Activated CD4-positive, CD25-positive, alpha-beta regulatory T cell treated with anti-CD3 and anti-CD28 coated beads, Interleukin-2, amount 50 U/mL, for 16 hours (primary cell): Measurements from ENCODE around the gene ZNF639.
"Not testable (repeated sequence)": the region's sequence is repeated elsewhere in the genome, so short reads cannot be mapped to it uniquely, and the experiment has no call there.

Experiments
- DNase-seq: peaks from one replicate; pipeline ENCODE4 v3.0.0-alpha.2; 2020; ENCODE audit warnings: low read depth, low spot score

ZNF639 gene, protein sequence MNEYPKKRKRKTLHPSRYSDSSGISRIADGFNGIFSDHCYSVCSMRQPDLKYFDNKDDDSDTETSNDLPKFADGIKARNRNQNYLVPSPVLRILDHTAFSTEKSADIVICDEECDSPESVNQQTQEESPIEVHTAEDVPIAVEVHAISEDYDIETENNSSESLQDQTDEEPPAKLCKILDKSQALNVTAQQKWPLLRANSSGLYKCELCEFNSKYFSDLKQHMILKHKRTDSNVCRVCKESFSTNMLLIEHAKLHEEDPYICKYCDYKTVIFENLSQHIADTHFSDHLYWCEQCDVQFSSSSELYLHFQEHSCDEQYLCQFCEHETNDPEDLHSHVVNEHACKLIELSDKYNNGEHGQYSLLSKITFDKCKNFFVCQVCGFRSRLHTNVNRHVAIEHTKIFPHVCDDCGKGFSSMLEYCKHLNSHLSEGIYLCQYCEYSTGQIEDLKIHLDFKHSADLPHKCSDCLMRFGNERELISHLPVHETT

DNA sequence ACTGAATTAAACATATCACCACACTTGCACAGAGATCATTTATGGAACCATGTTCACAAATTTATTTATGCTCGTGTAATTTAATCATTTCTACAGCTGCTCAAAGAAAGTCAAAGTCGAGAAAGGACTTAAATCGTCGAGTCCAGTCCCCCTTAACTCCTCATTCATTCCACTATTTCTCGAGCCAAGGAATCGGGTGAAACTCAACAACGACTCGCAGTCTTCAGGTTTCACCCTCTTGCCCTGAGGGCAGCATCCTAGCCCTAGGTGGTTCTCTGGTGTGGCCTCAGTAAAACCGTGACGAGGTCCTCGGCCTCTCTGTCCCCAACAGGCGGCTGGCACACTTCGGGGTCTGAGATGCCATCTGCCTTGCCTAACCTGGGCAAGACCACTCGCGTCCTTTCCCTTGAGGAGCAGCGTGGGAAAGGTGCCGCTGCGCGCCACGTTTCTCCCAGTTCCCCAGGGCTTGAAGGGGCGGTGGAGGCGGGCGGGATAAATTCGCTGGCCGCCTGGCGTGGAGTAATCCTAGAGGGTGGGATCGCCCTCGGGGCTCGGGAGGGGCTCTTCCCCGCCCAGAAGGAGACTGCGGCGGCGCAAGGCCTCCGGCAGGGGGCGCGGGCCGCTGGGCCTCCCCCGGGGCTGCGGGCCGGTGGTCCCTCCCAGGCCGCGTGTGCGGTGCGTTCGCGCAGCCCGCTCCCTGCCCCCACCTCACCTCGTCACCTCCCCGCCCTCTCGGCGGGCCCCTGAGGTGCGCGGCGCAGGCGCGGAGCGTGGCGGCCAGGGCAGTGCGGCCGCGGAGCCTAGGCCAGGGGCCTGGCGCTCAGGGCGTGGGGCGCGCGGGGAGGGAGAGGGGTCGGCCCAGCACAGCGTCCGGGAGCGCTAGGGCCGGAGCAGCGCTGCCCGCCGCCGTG lies at the start of gene ZNF639:
TSS of gene ZNF639 (plus strand) at position 746 of the 911 bp plus-strand sequence. CDS start 5,263 bp downstream, outside the sequence.
- DNase-seq, result peak; percentile 70

DNA sequence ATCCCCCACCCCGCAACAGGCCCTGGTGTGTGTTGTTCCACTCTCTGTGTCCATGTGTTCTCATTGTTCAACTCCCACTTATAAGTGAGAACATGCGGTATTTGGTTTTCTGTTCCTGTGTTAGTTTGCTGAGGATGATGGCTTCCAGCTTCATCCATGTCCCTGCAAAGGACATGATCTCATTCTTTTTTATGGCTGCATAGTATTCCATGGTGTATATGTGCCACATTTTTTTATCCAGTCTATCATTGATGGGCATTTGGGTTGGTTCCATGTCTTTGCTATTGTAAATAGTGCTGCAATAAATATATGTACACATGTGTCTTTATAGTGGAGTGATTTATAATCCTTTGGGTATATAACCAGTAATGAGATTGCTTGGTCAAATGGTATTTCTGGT lies 48.4 kb upstream of the ZNF639 start:
- not testable (repeated sequence) for DNase-seq

DNA sequence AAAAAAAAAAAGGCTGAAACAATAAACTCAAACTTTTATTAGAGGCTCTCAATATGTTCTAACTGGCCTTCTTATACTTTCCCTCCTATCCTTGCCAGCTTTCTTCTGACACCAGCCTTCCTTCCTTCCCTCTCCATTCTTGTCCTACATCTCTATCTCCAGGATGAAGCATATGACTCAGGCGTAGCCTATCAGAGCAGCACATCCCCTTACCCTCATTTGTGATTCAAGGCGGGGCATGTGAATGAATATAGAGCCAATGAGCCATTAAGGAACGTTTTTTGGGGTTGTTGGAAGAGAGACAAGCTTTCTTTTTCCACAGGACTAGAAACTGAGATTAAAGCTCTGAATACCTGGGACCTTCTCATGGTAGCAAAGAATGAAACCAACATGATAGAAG lies 46.8 kb upstream of the ZNF639 start:
- DNase-seq, result no peak

DNA sequence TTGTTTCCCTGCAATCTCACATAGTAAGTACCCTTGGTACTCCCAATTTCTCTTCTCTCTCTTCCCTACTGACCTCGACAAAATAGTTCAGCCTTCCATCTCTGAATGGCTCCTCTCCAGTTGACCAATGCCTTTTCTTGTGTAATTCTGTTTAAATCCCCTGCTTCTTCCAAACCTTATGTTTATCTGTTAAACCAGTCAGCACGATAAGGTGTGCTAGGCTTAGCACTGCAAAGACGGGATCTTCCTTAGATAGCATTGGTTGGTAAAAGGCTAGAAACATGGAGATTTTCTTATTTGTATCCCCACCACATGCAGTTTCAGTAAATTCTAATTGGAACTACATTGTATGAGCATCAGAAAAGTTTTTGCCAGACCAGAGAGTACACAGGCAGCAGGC lies 46.1 kb upstream of the ZNF639 start:
- no peak for DNase-seq

DNA sequence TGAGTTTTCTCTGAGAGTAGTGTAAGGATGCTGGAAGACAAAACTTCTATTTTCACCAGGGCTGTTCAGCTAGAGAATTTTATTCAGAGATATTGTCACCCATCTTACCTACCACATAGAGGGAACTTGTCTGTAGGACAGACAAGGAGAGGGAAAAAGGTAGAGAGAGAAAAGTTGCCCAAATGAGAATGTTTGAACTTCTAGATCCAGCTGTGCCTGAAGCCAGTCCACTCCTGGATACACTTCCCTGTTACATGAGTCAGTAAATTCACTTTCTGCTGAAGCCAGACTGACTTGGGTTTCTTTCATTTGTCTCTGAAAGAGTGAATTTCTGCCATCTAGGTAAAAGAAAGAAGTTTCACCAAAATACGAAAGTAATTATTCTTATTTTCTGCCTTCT lies 44.7 kb upstream of the ZNF639 start:
- DNase-seq, result no peak

DNA sequence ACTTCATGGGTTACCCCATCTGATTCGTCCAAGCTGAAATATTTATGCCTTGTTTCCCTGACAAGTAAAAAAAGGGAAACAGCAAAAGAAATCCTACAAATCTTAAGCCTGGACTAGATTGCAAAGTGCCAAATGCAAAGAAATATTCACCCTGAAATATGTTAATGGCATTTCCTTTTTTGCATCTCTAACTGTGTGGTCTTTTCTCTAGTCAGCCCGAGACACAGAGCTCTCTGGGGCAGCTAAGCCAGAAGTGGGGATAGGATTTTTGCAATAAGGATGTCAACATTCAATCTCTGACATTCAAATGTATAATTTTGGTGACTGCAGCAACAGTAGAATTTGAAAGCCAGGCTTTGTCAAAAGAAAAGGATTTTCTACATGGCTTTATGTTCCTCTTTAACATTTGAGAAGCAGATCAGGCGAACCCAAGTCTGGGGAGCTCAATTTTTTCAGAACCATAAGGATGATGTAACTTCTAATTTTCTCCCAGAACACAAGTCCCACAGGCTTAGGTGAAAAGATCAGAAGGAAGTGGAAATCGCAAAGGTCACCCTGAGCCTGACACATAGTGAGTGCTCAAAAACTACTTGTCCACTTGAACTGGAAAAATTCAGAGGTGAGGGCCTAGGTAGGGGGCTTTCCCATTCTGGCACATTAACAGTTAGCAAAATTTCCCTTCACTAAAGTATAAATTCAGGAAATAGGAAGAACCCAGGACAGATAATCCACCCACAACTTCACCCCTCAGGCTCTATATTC lies 43.7 kb upstream of the ZNF639 start:
- DNase-seq, result no peak

DNA sequence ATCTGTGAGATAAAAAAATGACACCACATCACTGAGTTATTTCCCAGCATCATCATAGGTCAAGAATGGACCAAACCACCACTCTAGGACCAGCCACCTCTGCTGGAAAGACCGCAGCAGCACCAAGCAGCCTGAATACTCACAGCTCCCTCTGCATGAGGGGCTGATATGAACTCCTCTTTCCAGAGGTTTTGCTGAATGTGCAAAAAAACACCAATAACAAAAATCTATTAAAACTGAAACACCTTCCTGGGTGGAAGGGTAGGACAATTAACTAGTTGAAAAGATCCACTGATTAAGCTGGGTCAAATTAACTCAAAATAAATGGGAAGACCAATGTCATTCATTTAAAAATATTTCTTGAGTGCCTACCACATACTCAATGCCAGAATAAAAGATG lies 43.0 kb upstream of the ZNF639 start:
- DNase-seq, result no peak

DNA sequence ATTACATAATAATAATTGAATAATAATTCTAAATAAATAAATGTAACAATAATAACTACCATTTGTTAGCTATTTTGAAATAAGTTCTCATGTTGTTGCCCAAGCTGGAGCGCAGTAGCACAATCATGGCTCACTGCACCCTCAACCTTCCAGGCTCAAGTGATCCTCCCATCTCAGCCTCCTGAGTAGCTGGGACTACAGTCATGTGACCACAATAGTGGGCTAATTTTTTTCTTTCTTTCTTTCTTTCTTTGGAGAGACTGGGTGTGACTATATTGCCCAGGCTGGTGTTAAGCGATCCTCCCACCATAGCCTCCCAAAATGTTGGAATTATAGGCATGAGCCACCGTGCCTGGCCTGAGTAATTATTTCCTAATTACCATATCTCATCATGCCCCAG lies 41.0 kb upstream of the ZNF639 start:
- no peak for DNase-seq

DNA sequence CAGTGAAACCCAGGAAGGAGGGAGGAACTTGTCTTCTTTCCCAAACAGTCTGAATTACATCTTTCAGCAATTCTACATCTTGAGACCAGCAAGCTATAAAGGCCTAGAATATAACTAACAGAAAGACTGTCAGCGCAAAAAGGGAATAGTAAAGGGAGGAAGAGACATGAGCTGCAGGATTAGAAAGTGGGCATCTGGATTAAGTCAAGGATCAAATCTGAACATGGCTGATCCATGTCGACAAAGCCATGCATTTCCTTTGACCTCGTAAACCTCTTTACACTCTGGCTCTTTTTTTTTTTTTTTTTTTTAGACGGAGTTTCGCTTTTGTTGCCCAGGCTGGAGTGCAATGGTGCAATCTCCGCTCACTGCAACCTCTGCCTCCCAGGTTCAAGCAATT lies 36.5 kb upstream of the ZNF639 start:
- no peak for DNase-seq

DNA sequence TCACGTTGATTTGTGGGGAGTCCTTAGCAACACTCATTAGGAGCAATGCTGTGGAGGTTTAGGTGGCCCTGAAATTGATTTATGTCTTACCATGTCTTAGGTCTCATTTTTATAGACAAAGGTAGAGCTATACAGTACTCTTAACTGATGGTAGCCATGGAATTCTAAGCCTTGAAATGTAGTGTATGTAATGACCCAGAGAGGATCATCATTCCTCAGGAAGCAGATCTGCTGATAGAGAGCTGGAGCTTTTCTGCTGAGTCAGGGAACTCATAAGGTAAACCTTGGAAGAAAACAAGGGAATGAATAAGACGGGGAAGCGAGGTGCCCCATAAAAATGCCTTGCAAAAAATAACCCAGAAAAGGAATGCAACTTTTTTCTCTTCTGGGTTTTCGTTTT lies 34.0 kb upstream of the ZNF639 start:
- no peak for DNase-seq

DNA sequence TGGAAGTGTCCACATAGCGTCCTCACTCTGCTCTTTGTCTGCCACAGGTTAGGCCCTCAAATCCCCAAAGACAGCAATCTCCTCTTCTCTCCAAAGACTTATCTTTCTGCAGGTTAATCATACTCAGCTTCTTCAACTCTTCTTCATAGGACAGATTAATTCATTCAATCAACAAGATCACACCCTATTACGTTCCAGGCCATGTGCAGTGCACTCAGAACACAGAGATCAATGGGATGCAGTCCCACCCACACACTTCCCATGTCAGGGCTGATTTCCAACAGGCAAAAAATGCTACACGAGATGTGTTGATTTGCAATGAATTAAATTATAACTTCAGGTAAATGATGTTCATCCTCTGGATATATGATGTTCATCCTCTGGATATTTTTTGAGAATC lies 33.5 kb upstream of the ZNF639 start:
- no peak for DNase-seq

DNA sequence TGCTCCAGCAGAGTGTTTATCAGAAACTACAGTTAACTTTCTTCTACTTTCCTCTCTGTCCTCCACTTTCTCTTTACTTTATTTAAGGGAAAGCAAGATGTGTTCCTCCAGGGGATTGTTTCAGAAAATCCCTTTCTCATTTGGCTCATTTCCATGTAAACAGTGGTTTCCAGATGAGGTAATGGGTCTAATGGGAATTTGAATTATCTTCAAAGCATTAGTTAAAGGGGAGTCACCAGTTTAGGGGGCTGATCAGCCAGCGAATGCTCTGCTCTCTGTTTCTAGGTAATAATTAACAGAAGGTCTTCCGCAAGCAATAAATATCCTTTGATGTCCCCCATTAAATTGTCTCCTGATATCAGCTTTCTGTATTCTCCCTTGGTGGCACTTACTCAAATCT lies 30.4 kb upstream of the ZNF639 start:
- no peak for DNase-seq

DNA sequence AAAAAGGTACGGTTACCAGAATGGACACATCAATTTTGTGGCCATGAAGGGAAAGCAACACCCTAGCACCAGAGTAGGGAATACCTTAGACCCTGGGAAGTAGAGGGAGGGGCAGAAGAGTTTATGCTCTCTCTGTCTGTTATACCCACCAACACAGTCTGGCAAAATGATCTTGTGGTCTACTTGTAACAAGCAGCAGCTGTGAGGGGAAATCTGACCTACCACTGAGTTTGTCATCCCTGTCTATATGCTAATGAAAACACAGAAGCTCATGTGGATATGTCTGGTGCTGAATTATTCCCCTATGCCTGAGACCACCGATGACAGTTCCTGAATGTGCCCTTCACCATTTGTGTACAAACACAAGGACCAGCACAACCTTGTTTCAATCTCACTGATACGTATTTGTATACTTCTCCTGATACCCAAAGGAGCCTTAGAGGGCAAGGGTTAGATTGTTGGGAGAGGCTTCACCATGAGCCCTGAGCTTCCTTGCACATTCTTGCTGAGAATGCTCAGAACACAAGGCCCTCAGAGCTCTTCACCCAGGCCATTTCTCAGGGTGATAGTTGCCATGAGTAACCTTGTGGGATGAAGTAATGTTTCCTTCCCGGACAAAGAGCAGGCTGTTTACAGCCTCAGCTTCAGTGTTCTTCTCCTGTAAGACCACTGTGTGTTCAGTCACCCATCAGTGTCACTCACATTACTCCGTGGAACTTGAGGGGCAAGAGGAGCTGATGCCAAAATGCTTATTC lies 24.7 kb upstream of the ZNF639 start:
- DNase-seq, result no peak

DNA sequence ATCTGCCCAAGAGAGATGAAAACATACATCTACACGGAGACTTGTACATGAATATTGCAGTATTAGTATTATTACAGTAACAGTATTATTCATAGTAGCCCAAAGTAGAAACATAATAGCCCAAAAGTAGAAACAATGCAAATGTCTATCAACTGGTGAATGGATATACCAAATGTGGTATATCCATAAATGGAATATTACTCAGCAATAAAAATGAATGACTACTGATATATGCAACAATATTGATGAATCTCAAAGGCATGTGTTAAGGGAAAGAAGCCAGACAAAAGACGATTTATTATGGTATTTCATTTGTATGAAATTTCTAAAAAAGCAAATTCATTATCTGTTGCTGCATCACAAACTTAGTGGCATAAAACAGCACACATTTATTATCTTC lies 23.5 kb upstream of the ZNF639 start:
- DNase-seq, result no peak

DNA sequence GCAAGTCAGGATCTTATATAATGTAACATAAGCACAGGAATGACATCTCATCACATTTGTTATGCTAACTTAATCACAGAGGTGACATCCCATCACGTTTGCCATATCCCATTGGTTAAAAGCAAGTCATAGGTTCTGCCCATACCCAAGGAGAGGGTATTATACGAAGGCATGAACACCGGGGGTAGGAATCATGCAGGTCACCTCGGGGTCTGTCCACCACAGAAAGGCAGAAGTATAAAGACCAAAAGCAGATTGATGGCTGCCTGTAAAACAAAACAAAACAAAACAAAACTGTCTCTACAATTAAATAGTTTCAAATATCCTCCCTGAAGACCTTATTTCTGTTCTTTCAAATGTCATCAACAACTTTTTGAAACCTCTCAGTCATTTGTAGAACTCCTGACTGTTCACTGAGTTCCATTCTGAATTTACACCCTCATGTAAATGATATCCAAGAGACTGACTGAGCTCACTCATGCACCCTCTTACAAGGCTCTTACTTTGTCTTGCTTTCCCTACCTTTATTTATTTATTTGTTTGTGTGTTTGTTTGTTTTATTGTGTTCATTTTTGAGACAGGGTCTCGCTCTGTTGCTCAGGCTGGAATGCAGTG lies 22.7 kb upstream of the ZNF639 start:
- no peak for DNase-seq

DNA sequence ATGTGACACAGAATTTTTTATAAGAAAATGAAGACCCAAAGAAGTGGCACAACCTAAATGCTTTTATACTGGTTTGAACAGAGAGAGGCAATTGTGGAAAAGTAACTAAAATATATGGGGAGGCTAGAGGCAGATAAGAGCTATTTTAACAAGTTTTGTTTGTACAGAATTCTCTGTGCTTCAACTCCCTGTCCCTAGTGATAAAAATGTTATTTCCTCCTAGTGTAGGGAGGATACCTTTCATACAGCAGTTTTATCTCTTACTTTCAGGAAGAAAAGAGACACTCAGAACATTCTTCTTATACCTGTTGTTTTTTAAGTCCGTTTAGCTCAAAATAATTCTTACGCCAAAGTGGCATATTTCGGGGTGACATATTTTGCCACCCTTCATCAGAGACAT lies 21.2 kb upstream of the ZNF639 start:
- no peak for DNase-seq

DNA sequence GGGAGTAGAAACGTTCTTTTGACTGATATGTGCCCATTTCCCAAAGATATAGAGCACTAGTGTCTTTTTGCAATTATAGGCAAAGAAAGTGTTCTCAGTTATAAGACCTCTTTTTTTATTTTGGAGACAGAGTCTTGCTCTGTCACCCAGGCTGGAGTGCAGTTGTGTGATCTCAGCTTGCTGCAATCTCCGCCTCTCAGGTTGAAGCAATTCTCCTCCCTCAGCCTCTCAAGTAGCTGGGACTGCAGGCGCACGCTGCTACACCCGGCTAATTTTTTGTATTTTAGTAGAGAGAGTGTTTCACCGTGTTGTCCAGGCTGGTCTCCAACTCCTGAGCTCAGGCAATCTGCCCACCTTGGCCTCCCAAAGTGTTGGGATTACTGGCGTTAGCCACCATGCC lies 20.7 kb upstream of the ZNF639 start:
- no peak for DNase-seq

DNA sequence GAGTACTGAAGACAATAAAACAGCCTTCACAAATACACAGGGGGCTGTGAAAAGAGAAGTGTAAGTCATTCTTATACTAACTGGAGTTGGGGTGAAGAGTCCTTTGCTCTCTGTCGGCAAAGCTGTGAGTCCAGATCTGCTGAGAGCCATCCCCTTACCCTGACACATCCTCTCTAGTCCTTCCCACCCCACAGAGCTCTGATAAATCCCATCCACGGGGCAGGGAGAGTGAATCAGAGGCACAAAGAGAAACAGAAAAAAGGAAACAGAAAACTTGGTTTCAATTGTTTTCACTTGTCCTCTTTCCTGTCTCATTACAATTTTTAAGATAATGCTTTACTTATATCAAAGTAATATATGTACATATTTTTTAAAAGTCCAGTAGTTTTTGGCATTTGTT lies 18.2 kb upstream of the ZNF639 start:
- DNase-seq, result no peak

DNA sequence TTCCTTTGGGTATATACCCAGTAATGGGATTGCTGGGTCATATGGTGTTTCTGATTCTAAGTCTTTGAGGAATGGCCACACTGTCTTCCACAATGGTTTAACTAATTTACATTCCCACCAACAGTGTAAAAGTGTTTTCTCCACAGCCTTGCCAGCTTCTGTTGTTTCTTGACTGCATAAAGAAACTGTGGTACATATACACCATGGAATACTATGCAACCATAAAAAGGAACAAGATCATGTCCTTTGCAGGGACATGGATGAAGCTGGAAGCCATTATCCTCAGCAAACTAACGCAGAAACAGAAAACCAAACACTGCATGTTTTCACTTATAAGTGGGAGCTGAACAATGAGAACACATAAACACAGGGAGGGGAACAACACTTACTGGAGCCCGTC lies 15.5 kb upstream of the ZNF639 start:
- DNase-seq, result not testable (repeated sequence)

DNA sequence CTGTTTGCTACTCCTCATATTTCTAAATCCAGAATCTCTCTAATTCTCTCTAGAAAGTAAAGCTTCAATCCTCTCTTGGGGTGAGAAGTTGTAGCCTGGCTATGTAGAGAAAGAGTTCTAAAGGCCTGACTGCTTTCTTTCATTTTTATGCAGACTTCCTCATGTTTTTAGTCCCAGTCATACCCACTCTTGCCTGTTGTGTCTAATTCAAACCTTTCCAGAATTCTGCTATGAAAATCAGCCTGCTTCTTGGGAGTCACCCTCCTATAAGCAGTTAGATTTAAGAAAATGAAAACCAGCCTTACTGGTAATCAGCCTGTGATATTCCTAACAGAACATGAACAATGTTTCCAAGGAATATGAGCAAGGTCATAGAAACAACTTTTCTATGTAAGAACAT lies 14.8 kb upstream of the ZNF639 start:
- DNase-seq, result no peak
